Kidney (tissue), 14 donors: ENCODE measurements around the gene AATK. TPM values are rescaled to one million over a fixed set of nuclear protein-coding genes. Genes with fewer than 3 reads are reported as not detected.

Source experiments
- DNase-seq, 5 donors: peaks; one replicate each; pipeline ENCODE4 v3.0.0-alpha.2; 2013 to 2020
- FAIRE-seq: peaks from 2 replicates; lab custom pipeline; 2012; peaks lifted over from hg19 to GRCh38; lab: Jason Lieb, UNC
- H3K27ac ChIP-seq, 2 donors: one replicate each; pipeline ENCODE4 v1.7.0; 2013; ENCODE audit warnings: low read depth in 2 of 2, low read length in 2 of 2, inconsistent platforms in 1 of 2
- H3K27me3 ChIP-seq: one replicate; pipeline ENCODE4 v1.7.1; 2013; ENCODE audit warnings: low read length, inconsistent platforms; ENCODE audit not compliant: control insufficient read depth, insufficient read depth
- H3K36me3 ChIP-seq, 3 donors: one replicate each; pipeline versions ENCODE4 v1.7.0 to v1.7.1; 2013; ENCODE audit warnings: low read length in 3 of 3, control low read depth in 1 of 3, inconsistent platforms in 1 of 3; ENCODE audit not compliant: insufficient read depth in 3 of 3, control insufficient read depth in 2 of 3
- H3K4me1 ChIP-seq, 3 donors: one replicate each; pipeline versions ENCODE4 v1.7.0 to v1.7.1; 2013; ENCODE audit warnings: low read length in 3 of 3, inconsistent platforms in 1 of 3, low read depth in 1 of 3; ENCODE audit not compliant: control insufficient read depth in 2 of 3, insufficient read depth in 2 of 3
- H3K4me3 ChIP-seq, 3 donors: one replicate each; pipeline versions ENCODE4 v1.7.0 to v1.8.1; 2013; ENCODE audit warnings: low read length in 3 of 3, control low read depth in 1 of 3, inconsistent platforms in 1 of 3
- H3K9ac ChIP-seq, 3 donors: one replicate each; pipeline versions ENCODE4 v1.7.0 to v1.7.1; 2013; ENCODE audit warnings: low read length in 3 of 3, control low read depth in 1 of 3, inconsistent platforms in 1 of 3
- H3K9me3 ChIP-seq, 3 donors: one replicate each; pipeline versions ENCODE4 v1.7.0 to v1.7.1; 2013; ENCODE audit warnings: low read length in 3 of 3, control low read depth in 1 of 3, inconsistent platforms in 1 of 3; ENCODE audit not compliant: control insufficient read depth in 2 of 3, insufficient read depth in 1 of 3
- CTCF ChIP-seq: IDR thresholded peaks from 3 replicates; pipeline ENCODE4 v1.5.1; 2012; ENCODE audit warnings: mild to moderate bottlenecking, moderate library complexity, borderline replicate concordance; ENCODE audit not compliant: insufficient read depth; ENCODE audit errors: extremely low read depth
- intact Hi-C: fragments of 100-400 bp; cut with DNase I; formaldehyde crosslinking; loops from one replicate; pipeline ENCODE4 v1.11.1; 2022
- polyA plus RNA-seq: library from polyadenylated mRNA; stranded (reverse); fragments of 350-450 nt; fragmentation: Illumina TruSeq; extraction: RNeasy Lipid Tissue Mini Kit (QIAGEN cat#74804); gene quantifications from one replicate; pipeline ENCODE4 v1.2.3, GENCODE V29; 2014; ENCODE audit warnings: low read depth, low replicate concordance; ENCODE audit not compliant: insufficient read depth
- total RNA-seq: library from RNA; stranded (reverse); fragmentation: NEBNext Ultra II Directional; extraction: Animal tissue kit (Norgen Biotek cat#: 25700); gene quantifications from one replicate; pipeline ENCODE4 v1.2.1, GENCODE V29; 2021
- donor health status: control.
- donor health status: control.
- donor health status: control.
- donor health status: control.
- donor health status: control.
- donor health status: DM: yes; HTN: yes; CAD: no.
- donor health status: Normal renal cell carcinoma (clear cell type).

AATK gene
- total and polyA plus RNA-seq, 2 donors from 2014 or later, result 0.65 to 4.2 TPM

DNA sequence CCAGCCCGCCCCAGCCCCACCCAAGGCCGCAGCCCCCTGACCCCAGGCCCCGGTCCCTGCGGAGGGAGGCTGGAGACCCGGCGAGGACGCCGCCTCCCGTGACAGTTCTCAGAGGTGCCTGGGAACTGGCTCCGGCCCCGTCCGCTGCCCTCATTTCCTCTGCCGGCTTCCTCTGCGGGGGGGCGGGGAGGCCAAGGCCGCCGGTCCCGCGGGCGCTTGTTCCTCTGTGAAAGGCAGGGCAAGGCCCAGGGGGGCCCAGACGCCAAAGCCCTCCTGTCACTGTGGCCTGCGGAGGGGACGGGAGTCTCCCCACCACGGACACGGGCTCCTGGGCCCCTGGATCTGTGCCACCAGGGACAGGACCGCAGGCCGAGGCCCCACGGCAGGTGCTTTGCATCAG is 5.7 kb downstream of the AATK start:
- no peak for TF ChIP-seq CTCF
- Histone ChIP-seq H3K4me3 (no peak overlapping the region), H3K9me3 (no peaks in the 10 kb centered on the region), H3K4me1 (no peaks in the 10 kb centered on the region), H3K27ac (no peak overlapping the region), H3K36me3 (no peaks in the 10 kb centered on the region), H3K9ac (no peak overlapping the region), H3K27me3 (no peaks in the 10 kb centered on the region)
- intact Hi-C loops, result no loop called here
- DNase-seq (peak in 2 of 5 donors; percentile 35 to 83), FAIRE-seq (no peak)

GRCh38 chr17:81159611-81160265 is 6.3 kb downstream of the AATK start:
- no peak overlapping the region for H3K27ac ChIP-seq
- no peaks in the 10 kb centered on the region for H3K4me1 ChIP-seq
- DNase-seq, result peak in 1 of 5 donors; percentile 71
- FAIRE-seq, result no peak
- H3K36me3 ChIP-seq, result no peaks in the 10 kb centered on the region
- no peak overlapping the region for H3K9ac ChIP-seq
- TF ChIP-seq CTCF, result no peak
- intact Hi-C loops, result no loop called here
- no peaks in the 10 kb centered on the region for H3K9me3 ChIP-seq
- H3K27me3 ChIP-seq, result no peaks in the 10 kb centered on the region
- H3K4me3 ChIP-seq, result no peak overlapping the region

DNA sequence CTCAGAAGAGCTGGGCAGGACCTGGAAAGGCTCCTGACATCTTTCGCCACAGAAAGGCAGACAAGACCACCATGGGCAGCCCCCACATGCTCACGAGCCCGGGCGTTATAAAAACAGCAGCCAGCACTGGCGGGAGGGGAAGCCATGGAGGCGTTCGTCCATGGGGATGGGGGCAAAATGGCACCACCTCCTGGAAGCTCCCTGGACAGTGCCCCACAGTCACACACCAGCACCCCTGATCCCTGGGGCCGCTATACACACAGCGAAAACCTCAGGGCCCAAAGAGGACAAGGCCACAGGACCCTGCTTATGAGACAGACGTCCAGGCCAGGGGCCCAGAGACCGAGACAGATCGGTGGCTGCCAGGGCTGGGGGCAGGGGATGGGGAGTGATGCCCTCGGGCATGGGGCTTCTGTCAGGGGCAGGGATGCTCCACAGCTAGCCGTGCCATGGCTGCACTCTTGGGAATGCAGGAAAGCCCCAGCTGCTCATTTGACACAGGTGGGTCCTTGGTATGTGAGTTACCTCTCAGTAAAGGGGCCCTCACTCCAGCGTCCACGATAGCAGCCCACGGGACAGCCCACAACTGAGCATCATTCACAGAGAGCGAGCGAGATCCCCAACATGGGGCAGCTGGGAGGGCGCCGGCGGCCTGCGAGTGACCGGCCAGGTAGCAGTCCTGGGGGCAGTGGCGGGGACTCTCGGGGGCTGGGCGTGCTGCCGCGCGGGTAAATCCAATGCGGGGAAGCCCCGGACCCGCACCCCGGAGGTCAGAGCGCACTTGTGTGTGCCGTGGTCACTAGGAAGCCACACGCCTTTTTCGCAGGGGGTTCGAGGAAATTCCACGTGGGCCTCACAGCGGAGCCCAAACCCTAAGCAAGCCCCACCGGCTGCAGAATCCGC is 7.1 kb downstream of the AATK start:
- Histone ChIP-seq H3K9ac (no peak overlapping the region), H3K27me3 (no peaks in the 10 kb centered on the region), H3K27ac (no peak overlapping the region), H3K4me1 (no peaks in the 10 kb centered on the region), H3K9me3 (no peaks in the 10 kb centered on the region), H3K4me3 (no peak overlapping the region), H3K36me3 (no peaks in the 10 kb centered on the region)
- FAIRE-seq (no peak), DNase-seq (peak in 1 of 5 donors; percentile 63)
- intact Hi-C loops, result no loop called here
- no peak for TF ChIP-seq CTCF
